Vagina (tissue), 2 donors: ENCODE results near the gene CNBP.

ENCODE experiments used
- POLR2A ChIP-seq, 2 donors: fragments of 450-650 bp; IDR thresholded peaks; one replicate each; pipeline ENCODE4 v1.6.1; 2017; ENCODE audit warnings: antibody characterized with exemption in 2 of 2, mild to moderate bottlenecking in 2 of 2, moderate library complexity in 2 of 2
- POLR2AphosphoS5 ChIP-seq, 2 donors: sonication (generic); formaldehyde crosslinking; IDR thresholded peaks; one replicate each; pipeline ENCODE4 v1.9.0; 2017; ENCODE audit warnings: antibody characterized with exemption in 2 of 2, mild to moderate bottlenecking in 2 of 2, low read depth in 1 of 2; ENCODE audit not compliant: insufficient read depth in 1 of 2
- TF ChIP-seq, protein P1 (sequence below), 3 experiments: fragments of 450-650 bp in 2 of 3; fragments of 200-600 bp in 1 of 3; sonication (generic) in 1 of 3; IDR thresholded peaks; one replicate each; pipeline ENCODE4 v1.5.1; 2017 to 2019; ENCODE audit warnings: antibody characterized with exemption in 3 of 3, mild to moderate bottlenecking in 2 of 3, moderate library complexity in 2 of 3

- TF ChIP-seq POLR2AphosphoS5 (IDR thresholded peaks at IDR 0.05; ENCODE audit: insufficient read depth in 1 of 2, low read depth in 1 of 2) (no peak), POLR2A (IDR thresholded peaks at IDR 0.05) (no peak)
- TF ChIP-seq, protein P1, sequence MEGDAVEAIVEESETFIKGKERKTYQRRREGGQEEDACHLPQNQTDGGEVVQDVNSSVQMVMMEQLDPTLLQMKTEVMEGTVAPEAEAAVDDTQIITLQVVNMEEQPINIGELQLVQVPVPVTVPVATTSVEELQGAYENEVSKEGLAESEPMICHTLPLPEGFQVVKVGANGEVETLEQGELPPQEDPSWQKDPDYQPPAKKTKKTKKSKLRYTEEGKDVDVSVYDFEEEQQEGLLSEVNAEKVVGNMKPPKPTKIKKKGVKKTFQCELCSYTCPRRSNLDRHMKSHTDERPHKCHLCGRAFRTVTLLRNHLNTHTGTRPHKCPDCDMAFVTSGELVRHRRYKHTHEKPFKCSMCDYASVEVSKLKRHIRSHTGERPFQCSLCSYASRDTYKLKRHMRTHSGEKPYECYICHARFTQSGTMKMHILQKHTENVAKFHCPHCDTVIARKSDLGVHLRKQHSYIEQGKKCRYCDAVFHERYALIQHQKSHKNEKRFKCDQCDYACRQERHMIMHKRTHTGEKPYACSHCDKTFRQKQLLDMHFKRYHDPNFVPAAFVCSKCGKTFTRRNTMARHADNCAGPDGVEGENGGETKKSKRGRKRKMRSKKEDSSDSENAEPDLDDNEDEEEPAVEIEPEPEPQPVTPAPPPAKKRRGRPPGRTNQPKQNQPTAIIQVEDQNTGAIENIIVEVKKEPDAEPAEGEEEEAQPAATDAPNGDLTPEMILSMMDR (IDR thresholded peaks at IDR 0.05) = no peak
These were observed 27.6 kb upstream of the CNBP start for GRCh38 chr3:129211345-129211744.
